Measurements from ENCODE around the gene LCAT. TPM values are rescaled to one million over a fixed set of nuclear protein-coding genes. Genes with fewer than 3 reads are reported as not detected.

LCAT gene
- total and polyA plus RNA-seq, 7 experiments from 2014 or later, result 0.33 to 23.6 (median 11.9) TPM

- intact Hi-C loops (cut with micrococcal nuclease), result no loop called here
- peak overlapping the region in 8 of 9 donors; percentile 38 to 96 (median 74) for H3K27ac Mint-ChIP-seq
- peaks cover 0 to 4% (median 0%) of the 10 kb centered on the region in 5 donors for H3K36me3 Mint-ChIP-seq
- Histone ChIP-seq H3K36me3 (ENCODE audit: control insufficient read depth in 2 of 3, insufficient read depth in 3 of 3, low read length in 3 of 3) (peaks cover 0 to 13% (median 0%) of the 10 kb centered on the region in 3 experiments), H3K27ac (ENCODE audit: low read depth, low read length) (no peak overlapping the region), H3K27me3 (ENCODE audit: control insufficient read depth in 2 of 2, insufficient read depth in 2 of 2, low read length in 2 of 2) (no peaks in the 10 kb centered on the region), H3K9me3 (ENCODE audit: control insufficient read depth in 2 of 3, low read length in 3 of 3) (no peaks in the 10 kb centered on the region), H3K4me3 (ENCODE audit: low read length) (no peak overlapping the region), H3K4me1 (ENCODE audit: control insufficient read depth in 2 of 2, insufficient read depth in 2 of 2, low read length in 2 of 2) (peaks cover 10 to 28% of the 10 kb centered on the region in 2 donors)
- peaks cover 21 to 41% (median 26%) of the 10 kb centered on the region in 7 donors for H3K4me1 Mint-ChIP-seq
- ChIA-PET CTCF (interaction anchor here (0.7 to 4.5 kb wide), 6 partner anchors 10 to 103 kb away, joined by 3 to 24 read pairs (median 4); partner anchors contain the start of genes DDX28, DPEP2 and DUS2), POLR2A (interaction anchor here (1.0 to 20.6 kb wide), 9 partner anchors 10 to 283 kb away, joined by 3 to 422 read pairs (median 3); partner anchors contain the start of genes DDX28, DPEP2, DPEP2NB and DUS2)
- DNase-seq (no peak), ATAC-seq (no peak)
- no peak overlapping the region for H3K4me3 Mint-ChIP-seq
- no peaks in the 10 kb centered on the region for H3K9me3 Mint-ChIP-seq
- no peaks in the 10 kb centered on the region for H3K27me3 Mint-ChIP-seq
Observed at GRCh38 chr16:67988675-67989074, 44.8 kb upstream of the LCAT start.

- Mint-ChIP-seq H3K9me3 (no peaks in the 10 kb centered on the region), H3K27me3 (no peaks in the 10 kb centered on the region), H3K36me3 (peaks cover 0 to 4% (median 0%) of the 10 kb centered on the region in 5 donors), H3K27ac (peak overlapping the region in 8 of 9 donors; percentile 70 to 91 (median 85)), H3K4me3 (no peak overlapping the region), H3K4me1 (peaks cover 27 to 45% (median 32%) of the 10 kb centered on the region in 7 donors)
- no peaks in the 10 kb centered on the region for H3K9me3 ChIP-seq (ENCODE audit: control insufficient read depth in 2 of 3, low read length in 3 of 3)
- intact Hi-C loops (cut with micrococcal nuclease), result no loop called here
- DNase-seq (no peak), ATAC-seq (no peak)
- H3K4me3 ChIP-seq (ENCODE audit: low read length), result no peak overlapping the region
- ChIA-PET CTCF (interaction anchor here (1.1 to 1.4 kb wide), 4 partner anchors 11 to 180 kb away, joined by 3 to 5 read pairs (median 4); partner anchors contain the start of gene DPEP2), POLR2A (interaction anchor here (0.5 to 5.7 kb wide), 11 partner anchors 11 to 95 kb away, joined by 3 to 29 read pairs (median 4); partner anchors contain the start of genes DDX28, DPEP2, DUS2 and PSKH1)
- H3K36me3 ChIP-seq (ENCODE audit: control insufficient read depth in 2 of 3, insufficient read depth in 3 of 3, low read length in 3 of 3), result peaks cover 0 to 13% (median 0%) of the 10 kb centered on the region in 3 experiments
- no peaks in the 10 kb centered on the region for H3K27me3 ChIP-seq (ENCODE audit: control insufficient read depth in 2 of 2, insufficient read depth in 2 of 2, low read length in 2 of 2)
- peak overlapping the region; percentile 39 for H3K27ac ChIP-seq (ENCODE audit: low read depth, low read length)
- H3K4me1 ChIP-seq (ENCODE audit: control insufficient read depth in 2 of 2, insufficient read depth in 2 of 2, low read length in 2 of 2), result peaks cover 9 to 30% of the 10 kb centered on the region in 2 donors
Observed at GRCh38 chr16:67987460-67988160, 43.7 kb upstream of the LCAT start.

- Mint-ChIP-seq H3K36me3 (peaks cover 0 to 4% (median 0%) of the 10 kb centered on the region in 5 donors), H3K4me3 (no peak overlapping the region), H3K4me1 (peaks cover 26 to 43% (median 31%) of the 10 kb centered on the region in 7 donors), H3K27me3 (no peaks in the 10 kb centered on the region), H3K9me3 (no peaks in the 10 kb centered on the region), H3K27ac (peak overlapping the region in 2 of 9 donors; percentile 70 to 84)
- Histone ChIP-seq H3K27me3 (ENCODE audit: control insufficient read depth in 2 of 2, insufficient read depth in 2 of 2, low read length in 2 of 2) (no peaks in the 10 kb centered on the region), H3K9me3 (ENCODE audit: control insufficient read depth in 2 of 3, low read length in 3 of 3) (no peaks in the 10 kb centered on the region), H3K4me1 (ENCODE audit: control insufficient read depth in 2 of 2, insufficient read depth in 2 of 2, low read length in 2 of 2) (peaks cover 9 to 23% of the 10 kb centered on the region in 2 donors), H3K4me3 (ENCODE audit: low read length) (no peak overlapping the region), H3K27ac (ENCODE audit: low read depth, low read length) (peak overlapping the region; percentile 14), H3K36me3 (ENCODE audit: control insufficient read depth in 2 of 3, insufficient read depth in 3 of 3, low read length in 3 of 3) (peaks cover 0 to 8% (median 0%) of the 10 kb centered on the region in 3 experiments)
- intact Hi-C loops (cut with micrococcal nuclease), result no loop called here
- ChIA-PET CTCF (interaction anchor here (1.1 to 1.4 kb wide), 4 partner anchors 17 to 179 kb away, joined by 3 to 4 read pairs (median 3); no protein-coding TSS in a partner anchor), POLR2A (interaction anchor here (1.0 to 5.7 kb wide), 6 partner anchors 9 to 51 kb away, joined by 3 to 29 read pairs (median 6); partner anchors contain the start of genes DDX28, DPEP2, DUS2 and PSMB10)
- ATAC-seq, result no peak
- no peak for DNase-seq
Observed at GRCh38 chr16:67986949-67987348, 43.0 kb upstream of the LCAT start.

GRCh38 chr16:67982011-67982696 lies 38.2 kb upstream of the LCAT start:
- Histone ChIP-seq H3K4me3 (ENCODE audit: low read length) (no peak overlapping the region), H3K27ac (ENCODE audit: low read depth, low read length) (no peak overlapping the region), H3K36me3 (ENCODE audit: control insufficient read depth in 2 of 3, insufficient read depth in 3 of 3, low read length in 3 of 3) (no peaks in the 10 kb centered on the region), H3K4me1 (ENCODE audit: control insufficient read depth in 2 of 2, insufficient read depth in 2 of 2, low read length in 2 of 2) (peaks cover 9 to 23% of the 10 kb centered on the region in 2 donors), H3K27me3 (ENCODE audit: control insufficient read depth in 2 of 2, insufficient read depth in 2 of 2, low read length in 2 of 2) (no peaks in the 10 kb centered on the region), H3K9me3 (ENCODE audit: control insufficient read depth in 2 of 3, low read length in 3 of 3) (no peaks in the 10 kb centered on the region)
- peaks cover 18 to 28% (median 26%) of the 10 kb centered on the region in 7 donors for H3K4me1 Mint-ChIP-seq
- no peak overlapping the region for H3K4me3 Mint-ChIP-seq
- ChIA-PET POLR2A (interaction anchor here (0.7 to 5.7 kb wide), 7 partner anchors 13 to 103 kb away, joined by 3 to 32 read pairs (median 11); partner anchors contain the start of genes DPEP2, NFATC3, PSMB10 and SLC12A4), CTCF (interaction anchor here (0.8 to 1.9 kb wide), 6 partner anchors 10 to 59 kb away, joined by 3 to 6 read pairs (median 4); partner anchors contain the start of gene CTRL)
- intact Hi-C loops (cut with micrococcal nuclease), result loop anchor here (2.0 to 5.0 kb wide), 2 partner anchors 13 to 90 kb away; partner anchors contain the start of genes PSKH1 (in 1 of the 2) and SLC12A4 (in 1 of the 2)
- peak overlapping the region in 1 of 9 donors; percentile 97 for H3K27ac Mint-ChIP-seq
- no peaks in the 10 kb centered on the region for H3K9me3 Mint-ChIP-seq
- peaks cover 0 to 3% (median 0%) of the 10 kb centered on the region in 5 donors for H3K27me3 Mint-ChIP-seq
- no peaks in the 10 kb centered on the region for H3K36me3 Mint-ChIP-seq
- DNase-seq (no peak), ATAC-seq (no peak)

- no peaks in the 10 kb centered on the region for H3K36me3 ChIP-seq (ENCODE audit: control insufficient read depth in 2 of 3, insufficient read depth in 3 of 3, low read length in 3 of 3)
- H3K4me3 ChIP-seq (ENCODE audit: low read length), result no peak within 1 kb of the TSS
- no peak within 1 kb of the TSS for H3K27ac ChIP-seq (ENCODE audit: low read depth, low read length)
- peaks cover 0 to 6% (median 0%) of the 10 kb centered on the region in 5 donors for H3K27me3 Mint-ChIP-seq
- intact Hi-C loops (cut with micrococcal nuclease), result loop anchor here in 1 of 2 donors (5.0 kb wide), 1 partner anchor 88 kb away; the partner anchor contains the start of gene PSKH1
- peak in 1 of 9 donors; percentile 15 for DNase-seq
- H3K27me3 ChIP-seq (ENCODE audit: control insufficient read depth in 2 of 2, insufficient read depth in 2 of 2, low read length in 2 of 2), result no peaks in the 10 kb centered on the region
- H3K4me3 Mint-ChIP-seq, result no peak within 1 kb of the TSS
- ChIA-PET POLR2A (interaction anchor here (1.2 kb wide), 2 partner anchors 11 to 15 kb away, joined by 4 to 5 read pairs; no protein-coding TSS in a partner anchor), CTCF (interaction anchor here (1.0 to 1.9 kb wide), 2 partner anchors 14 to 56 kb away, joined by 3 to 6 read pairs; no protein-coding TSS in a partner anchor)
- no peaks in the 10 kb centered on the region for H3K9me3 ChIP-seq (ENCODE audit: control insufficient read depth in 2 of 3, low read length in 3 of 3)
- H3K9me3 Mint-ChIP-seq, result no peaks in the 10 kb centered on the region
- no peaks in the 10 kb centered on the region for H3K36me3 Mint-ChIP-seq
- H3K27ac Mint-ChIP-seq, result no peak within 1 kb of the TSS
- peaks cover 18 to 31% (median 26%) of the 10 kb centered on the region in 7 donors for H3K4me1 Mint-ChIP-seq
- ATAC-seq, result peak; percentile 35
- H3K4me1 ChIP-seq (ENCODE audit: control insufficient read depth in 2 of 2, insufficient read depth in 2 of 2, low read length in 2 of 2), result peaks cover 9 to 23% of the 10 kb centered on the region in 2 donors
Observed at GRCh38 chr16:67979955-67980678, 36.2 kb upstream of the LCAT start, which contains the start of gene DPEP3. Gene DPEP3 (minus strand): TSS chr16:67980499. CDS start chr16:67980380, 119 bp downstream.
